GM12865 (cell line): ENCODE results near the gene EPHA2.

ENCODE experiments used
- DNase-seq: peaks from one replicate; pipeline ENCODE4 v3.0.0; 2010; ENCODE audit warnings: low read depth
- H3K4me3 ChIP-seq: 2 replicates; pipeline ENCODE4 v1.5.1; 2011; ENCODE audit warnings: mild to moderate bottlenecking, low read depth, low read length, control low read depth
- CTCF ChIP-seq: IDR thresholded peaks from 2 replicates; pipeline ENCODE4 v1.5.1; 2011; ENCODE audit warnings: low read length, control low read depth, low read depth, inconsistent platforms; ENCODE audit not compliant: insufficient read depth; ENCODE audit errors: missing control alignments

Gene EPHA2

GRCh38 chr1:16138772-16139221 lies 17.1 kb downstream of the EPHA2 start:
- no peak for DNase-seq
- H3K4me3 ChIP-seq, result no peak overlapping the region
- no peak for TF ChIP-seq CTCF

DNA sequence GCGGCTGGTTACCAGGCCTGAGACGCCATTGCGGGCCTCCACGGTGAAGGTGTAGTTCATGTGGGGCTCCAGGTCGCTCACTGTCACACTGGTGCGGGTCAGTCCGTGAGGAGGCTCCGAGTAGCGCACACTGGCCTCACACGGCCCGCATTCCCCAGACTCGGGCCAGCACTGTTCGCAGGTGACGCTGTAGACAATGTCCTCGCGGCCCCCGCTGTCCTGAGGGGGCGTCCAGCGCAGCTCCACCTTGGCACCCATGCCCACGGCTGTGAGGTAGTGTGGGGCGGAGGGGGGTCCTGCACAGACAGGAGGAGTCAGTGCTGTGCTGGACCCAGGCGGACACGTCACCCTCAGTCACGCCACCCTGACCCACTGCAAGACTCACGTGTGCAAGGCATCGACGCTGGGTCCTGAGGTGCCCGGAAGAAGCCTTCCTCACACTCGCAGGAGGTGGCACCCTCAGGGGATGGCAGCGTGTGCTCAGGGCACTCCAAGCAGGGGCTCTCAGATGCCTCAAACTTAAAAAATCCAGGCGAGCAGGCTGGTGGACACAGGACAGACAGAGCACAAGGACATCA lies 17.9 kb downstream of the EPHA2 start:
- no peak for DNase-seq
- no peak for TF ChIP-seq CTCF
- no peak overlapping the region for H3K4me3 ChIP-seq

- DNase-seq, result no peak
- no peak overlapping the region for H3K4me3 ChIP-seq
- no peak for TF ChIP-seq CTCF
These were observed 20.4 kb downstream of the EPHA2 start for GRCh38 chr1:16135501-16135900.

DNA sequence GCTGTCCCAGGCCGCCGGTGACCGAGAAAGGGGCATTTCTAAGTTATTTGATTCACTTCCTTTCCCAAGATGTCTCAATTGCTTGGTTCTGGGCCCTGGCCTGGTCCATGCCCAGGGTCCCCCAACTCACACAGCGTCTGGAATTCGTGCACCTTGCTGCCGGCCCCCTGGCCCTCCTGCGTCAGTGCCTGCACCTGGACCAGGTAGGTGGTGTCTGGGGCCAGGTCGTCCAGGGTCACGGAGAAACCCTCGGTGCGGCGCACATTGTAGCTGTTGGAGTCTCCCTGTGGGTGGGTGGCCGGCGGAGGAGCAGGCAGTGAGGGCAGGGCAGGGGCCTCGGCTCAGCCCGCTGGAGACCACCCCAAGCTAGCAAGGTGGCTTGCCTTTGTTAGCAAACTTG lies 21.0 kb downstream of the EPHA2 start:
- no peak for DNase-seq
- no peak for TF ChIP-seq CTCF
- H3K4me3 ChIP-seq, result no peak overlapping the region

GRCh38 chr1:16134066-16134801 lies 21.6 kb downstream of the EPHA2 start:
- no peak for TF ChIP-seq CTCF
- no peak for DNase-seq

DNA sequence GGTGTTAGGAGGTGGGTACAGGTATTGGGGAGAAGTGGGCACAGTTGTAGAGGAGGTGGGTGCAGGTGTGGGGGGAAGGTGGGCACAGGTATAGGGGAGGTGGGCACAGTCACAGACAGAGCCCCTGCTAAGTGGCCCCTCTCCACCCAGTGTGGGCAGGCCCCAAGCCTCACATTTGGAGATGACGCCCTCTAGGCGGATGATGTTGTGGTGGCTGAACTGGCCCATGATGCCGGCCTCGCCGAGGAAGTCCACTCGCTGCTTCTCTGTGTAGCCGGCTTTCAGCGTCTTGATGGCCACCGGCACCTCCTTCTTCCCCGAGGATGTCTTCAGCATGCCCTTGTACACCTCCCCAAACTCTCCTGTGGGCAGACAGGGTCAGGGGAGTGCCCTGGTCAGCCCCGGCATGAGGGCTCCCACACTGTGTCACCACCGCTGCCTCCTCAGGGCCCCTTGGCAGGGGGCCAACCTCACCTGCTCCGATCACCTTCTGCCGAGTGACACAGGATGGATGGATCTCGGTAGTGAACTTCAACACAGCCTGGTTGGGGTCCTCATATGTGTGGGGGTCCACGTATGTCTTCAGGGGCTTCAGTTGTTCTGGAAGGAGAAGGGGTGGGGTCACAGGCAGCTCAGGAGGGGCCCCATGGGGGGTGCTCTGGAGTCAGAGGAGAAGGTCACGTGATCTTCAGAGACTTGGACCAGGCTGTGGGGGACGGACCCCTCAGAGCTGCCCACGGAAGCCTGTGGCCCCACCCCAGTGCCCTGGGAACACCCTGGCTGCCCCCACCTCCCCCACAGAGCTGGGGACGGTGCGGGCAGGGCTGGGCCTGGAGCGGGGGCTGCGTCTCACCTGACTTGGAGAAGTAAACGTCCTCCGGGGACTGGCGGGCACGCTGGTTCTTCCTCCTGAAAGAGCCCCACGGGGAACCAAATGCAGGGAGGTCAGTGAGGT lies 22.6 kb downstream of the EPHA2 start:
- TF ChIP-seq CTCF, result no peak

More at GRCh38 chr1:16134066-16134801, 21.6 kb downstream of the EPHA2 start:
- H3K4me3 ChIP-seq, result no peak overlapping the region

More for the DNA sequence above, 22.6 kb downstream of the EPHA2 start:
- DNase-seq, result no peak
- no peak overlapping the region for H3K4me3 ChIP-seq
